GM12872 (cell line): ENCODE data around the gene A1CF.

ENCODE experiments used
- TF ChIP-seq, protein P1 (sequence below): IDR thresholded peaks from 3 replicates; pipeline ENCODE4 v1.5.1; 2011; ENCODE audit warnings: low read depth, mild to moderate bottlenecking, low read length, moderate library complexity; ENCODE audit not compliant: insufficient read depth

A1CF gene

DNA sequence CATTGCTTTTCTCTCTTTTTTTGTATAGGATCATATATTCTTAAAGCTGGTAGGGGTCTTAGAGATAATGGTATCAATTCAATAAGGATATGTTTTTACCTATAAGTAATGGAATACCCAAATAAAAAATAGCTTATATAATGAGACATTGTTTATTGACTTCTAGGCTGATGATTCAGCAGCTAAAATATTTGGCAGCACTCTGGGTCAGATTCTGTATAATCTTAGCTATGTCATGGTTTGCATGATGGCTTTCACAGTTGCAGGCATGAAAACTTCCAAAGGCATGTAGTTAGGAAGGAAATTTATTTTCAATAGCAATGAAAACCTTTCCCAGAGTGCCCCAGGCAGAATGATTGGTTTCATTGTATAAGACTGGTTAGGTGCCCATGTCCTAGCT is 32.1 kb upstream of the A1CF start:
- TF ChIP-seq, protein P1, sequence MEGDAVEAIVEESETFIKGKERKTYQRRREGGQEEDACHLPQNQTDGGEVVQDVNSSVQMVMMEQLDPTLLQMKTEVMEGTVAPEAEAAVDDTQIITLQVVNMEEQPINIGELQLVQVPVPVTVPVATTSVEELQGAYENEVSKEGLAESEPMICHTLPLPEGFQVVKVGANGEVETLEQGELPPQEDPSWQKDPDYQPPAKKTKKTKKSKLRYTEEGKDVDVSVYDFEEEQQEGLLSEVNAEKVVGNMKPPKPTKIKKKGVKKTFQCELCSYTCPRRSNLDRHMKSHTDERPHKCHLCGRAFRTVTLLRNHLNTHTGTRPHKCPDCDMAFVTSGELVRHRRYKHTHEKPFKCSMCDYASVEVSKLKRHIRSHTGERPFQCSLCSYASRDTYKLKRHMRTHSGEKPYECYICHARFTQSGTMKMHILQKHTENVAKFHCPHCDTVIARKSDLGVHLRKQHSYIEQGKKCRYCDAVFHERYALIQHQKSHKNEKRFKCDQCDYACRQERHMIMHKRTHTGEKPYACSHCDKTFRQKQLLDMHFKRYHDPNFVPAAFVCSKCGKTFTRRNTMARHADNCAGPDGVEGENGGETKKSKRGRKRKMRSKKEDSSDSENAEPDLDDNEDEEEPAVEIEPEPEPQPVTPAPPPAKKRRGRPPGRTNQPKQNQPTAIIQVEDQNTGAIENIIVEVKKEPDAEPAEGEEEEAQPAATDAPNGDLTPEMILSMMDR, result no peak

DNA sequence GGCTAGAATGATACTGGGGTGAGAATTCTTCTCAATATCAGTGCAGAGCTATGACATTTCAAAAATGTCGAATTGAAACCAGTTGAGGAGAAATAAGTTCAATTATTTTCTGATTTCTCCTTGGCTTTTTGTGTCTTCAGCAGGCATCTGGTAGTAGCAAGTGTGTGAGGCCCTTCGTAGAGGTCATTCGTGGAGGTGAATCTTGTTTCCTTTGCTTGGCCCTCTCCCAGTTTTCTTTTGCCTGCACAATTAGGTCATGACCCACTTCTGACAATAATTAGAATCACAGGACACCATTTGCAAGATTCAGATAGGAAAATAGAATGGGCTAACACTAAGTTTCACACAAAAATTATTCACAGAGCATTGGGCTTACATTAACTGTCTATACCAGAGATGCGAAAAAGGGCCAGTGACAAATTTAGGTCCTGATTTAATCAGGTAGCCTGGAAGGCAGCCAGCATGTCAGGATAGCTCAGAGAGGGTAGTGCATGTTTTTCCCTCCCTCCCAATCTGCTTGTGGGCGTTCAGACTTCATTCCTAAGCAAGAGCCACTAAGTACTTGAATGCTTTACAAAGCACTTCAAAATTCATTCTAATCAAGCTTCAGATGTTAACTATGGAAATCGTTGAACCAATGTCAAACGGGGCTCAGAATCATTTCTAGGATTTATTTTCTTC is 24.0 kb upstream of the A1CF start:
- TF ChIP-seq, protein P1, result no peak

DNA sequence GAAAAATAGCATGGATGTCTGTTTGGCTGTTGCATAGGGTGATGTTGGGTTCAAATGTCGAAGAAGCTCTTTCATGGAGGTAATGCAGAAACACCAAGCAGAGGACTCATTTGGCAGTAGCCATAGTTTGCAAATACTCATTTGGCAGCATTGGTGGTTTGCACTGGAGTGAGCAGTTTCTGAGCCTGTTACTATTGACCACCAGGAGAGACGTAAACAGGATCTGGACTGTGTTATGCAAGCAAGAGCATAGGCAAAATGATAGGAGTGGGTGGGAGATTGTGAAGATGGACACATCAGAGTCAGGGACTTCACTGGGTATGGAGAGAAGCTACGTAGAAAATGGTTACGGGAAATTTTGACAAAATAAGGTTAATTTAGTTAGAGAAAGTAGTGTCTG is 22.9 kb upstream of the A1CF start:
- TF ChIP-seq, protein P1, result no peak

DNA sequence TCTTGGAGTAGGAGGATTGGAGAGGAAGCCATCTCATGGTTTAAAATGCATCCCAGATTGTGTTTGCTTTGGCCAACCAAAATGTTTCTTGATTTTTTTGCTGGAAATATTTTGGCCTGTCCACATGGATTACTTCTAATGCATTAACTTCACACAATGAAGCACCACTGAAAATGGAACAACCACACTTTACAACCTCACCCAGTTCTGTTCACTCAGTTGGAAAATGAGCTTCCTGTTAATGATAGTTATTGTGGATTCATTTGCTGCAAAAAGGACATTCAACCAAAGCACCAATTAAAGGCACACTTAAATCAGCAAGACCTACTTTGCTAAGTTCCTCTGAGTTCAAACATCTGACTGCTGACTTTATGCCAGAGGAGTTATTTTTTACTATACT is 11.3 kb upstream of the A1CF start:
- TF ChIP-seq, protein P1, result no peak

DNA sequence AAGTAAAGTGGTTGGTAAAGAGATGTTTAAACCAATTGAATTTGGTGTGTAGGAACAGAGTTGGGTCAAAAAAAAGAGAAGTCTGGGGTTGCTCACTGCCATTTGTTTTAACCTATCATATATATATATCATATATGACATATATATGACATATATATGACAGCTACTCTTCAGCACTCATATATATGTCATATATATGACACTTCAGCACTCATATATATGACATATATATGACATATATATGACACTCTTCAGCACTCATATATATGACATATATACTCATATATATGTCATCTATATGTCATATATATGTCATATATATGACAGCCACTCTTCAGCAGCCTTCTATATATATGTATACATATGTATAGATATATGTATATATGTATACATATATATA is 8.9 kb upstream of the A1CF start:
- TF ChIP-seq, protein P1, result no peak

DNA sequence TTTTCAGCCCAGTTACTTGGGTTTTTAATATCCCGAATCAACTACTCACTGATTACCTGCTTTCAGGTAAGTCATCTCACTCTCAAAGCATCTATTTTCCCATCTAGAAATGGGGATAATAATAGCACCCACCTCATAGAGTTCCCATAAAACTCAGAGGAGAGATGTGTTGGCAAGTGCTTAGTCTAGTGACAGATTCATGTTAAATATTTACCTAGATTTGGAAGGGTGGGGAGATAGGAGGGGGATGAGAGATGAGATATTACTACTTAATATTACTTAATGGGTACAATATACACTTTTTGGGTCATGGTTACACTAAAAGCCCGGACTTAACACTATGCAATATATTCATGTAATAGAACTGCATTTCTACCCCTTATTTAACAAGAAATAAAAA is 7.0 kb upstream of the A1CF start:
- TF ChIP-seq, protein P1, result no peak

DNA sequence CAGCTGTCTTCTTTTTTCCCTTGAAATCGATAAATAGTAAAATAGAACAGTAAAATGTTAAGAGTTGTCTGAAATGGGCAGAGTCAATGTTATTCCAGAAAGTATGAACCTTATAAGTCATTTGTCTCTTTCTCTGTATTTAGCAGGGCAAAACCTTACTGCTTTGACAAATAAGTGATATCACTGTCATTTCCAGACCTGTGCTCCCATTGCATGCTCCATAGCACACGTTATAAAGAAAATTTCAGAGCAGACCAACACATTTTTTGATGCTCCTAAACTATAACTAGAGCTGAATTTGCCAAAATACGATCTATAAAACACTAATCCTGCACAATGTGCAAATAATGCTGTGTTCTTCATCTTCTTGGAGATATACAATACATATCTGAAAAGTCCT is 1.1 kb downstream of the A1CF start:
- TF ChIP-seq, protein P1, result no peak
